Measurements from ENCODE around the gene TXNDC2. TPM values are rescaled to one million over a fixed set of nuclear protein-coding genes. Genes with fewer than 3 reads are reported as not detected.

The TXNDC2 gene
- total and polyA plus RNA-seq, 9 of the 15 experiments (the other 6 are each of a cell fraction or from before 2014, with no cell fraction given) = 1.2 to 4.9 (median 2.3) TPM

DNA sequence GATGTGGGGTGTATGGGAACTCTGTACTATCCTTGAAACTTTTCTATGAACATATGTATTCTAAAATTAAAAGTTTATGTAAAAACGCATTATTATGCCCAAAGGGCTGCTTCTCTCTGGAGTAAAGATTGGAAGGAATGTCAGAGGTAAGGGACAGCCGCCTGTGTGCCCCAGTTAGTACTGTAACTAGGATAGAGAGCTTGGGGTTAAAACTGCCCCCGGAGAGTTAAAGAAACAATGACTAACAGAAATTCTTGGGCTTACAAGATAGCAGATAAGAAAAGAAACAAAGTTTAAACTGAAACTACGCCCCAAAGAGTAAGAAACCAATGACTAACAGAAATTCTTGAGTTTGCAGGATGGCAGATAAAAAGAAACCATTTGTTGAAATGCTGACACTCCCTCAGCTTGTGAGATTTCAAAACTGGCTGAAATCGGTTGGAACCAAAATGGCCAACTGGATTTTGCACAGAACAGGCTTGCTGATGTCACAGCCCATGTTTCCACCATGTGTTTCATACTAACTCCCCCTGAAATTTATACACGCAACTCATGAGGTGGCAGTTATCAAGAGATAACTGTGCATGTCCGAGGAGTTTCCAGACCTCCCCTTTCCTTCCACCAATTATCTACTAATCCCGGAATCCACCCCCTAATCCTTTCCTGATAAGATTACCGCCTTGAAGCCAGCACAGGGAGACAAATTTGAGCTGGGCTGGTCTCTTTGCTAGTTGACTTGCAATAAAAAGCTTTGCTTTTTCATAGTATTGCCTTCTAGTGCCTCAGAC, 8.7 kb upstream of the TXNDC2 start (continued):
- TF ChIP-seq SPI1 (IDR thresholded peaks at IDR 0.05; ENCODE audit: borderline replicate concordance, low read depth, low read length) (no peak), RBM14 (IDR thresholded peaks at IDR 0.05; ENCODE audit: borderline replicate concordance, insufficient read depth, low read depth, low read length) (no peak), KLF10 (CRISPR knock-in tag; IDR thresholded peaks at IDR 0.05) (no peak), XRCC4 (IDR thresholded peaks at IDR 0.05; ENCODE audit: extremely low read depth, insufficient read depth, insufficient read length) (no peak), PRMT5 (CRISPR knock-in tag; IDR thresholded peaks at IDR 0.05) (no peak), CREBBP (IDR thresholded peaks at IDR 0.05; ENCODE audit: low read depth, low read length) (no peak), ZNF507 (tag; conservative IDR thresholded peaks at IDR 0.05) (no peak), ZNF644 (tag; IDR thresholded peaks at IDR 0.05; ENCODE audit: low read depth) (peak; percentile 65; the same call in 1 of the 2 replicates), TRIM28 (IDR thresholded peaks at IDR 0.05) (peak; percentile 86), THRAP3 (IDR thresholded peaks at IDR 0.05; ENCODE audit: borderline replicate concordance) (no peak), YY1 (IDR thresholded peaks at IDR 0.05; ENCODE audit: borderline replicate concordance in 1 of 3, control insufficient read depth in 1 of 3, extremely low read depth in 1 of 3, insufficient read depth in 3 of 3, insufficient read length in 1 of 3, insufficient replicate concordance in 2 of 3, low read depth in 1 of 3, low read length in 2 of 3) (peak; percentile 49 to 94 (median 63)), FOS (IDR thresholded peaks at IDR 0.05; ENCODE audit: extremely low read depth, insufficient read length) (peak; percentile 17), FOXK1 (CRISPR knock-in tag; IDR thresholded peaks at IDR 0.05; ENCODE audit: borderline replicate concordance) (no peak), FOXA1 (IDR thresholded peaks at IDR 0.05; ENCODE audit: borderline replicate concordance) (no peak), ZNF551 (CRISPR knock-in tag; IDR thresholded peaks at IDR 0.05) (no peak), SIRT6 (IDR thresholded peaks at IDR 0.05; ENCODE audit: low read depth, low read length) (no peak), ZNF347 (CRISPR knock-in tag; IDR thresholded peaks at IDR 0.05; ENCODE audit: low read depth) (no peak), POLR2AphosphoS5 (IDR thresholded peaks at IDR 0.05; ENCODE audit: control insufficient read depth, insufficient read depth, low read depth, low read length) (peak; percentile 87), TEAD1 (CRISPR knock-in tag; IDR thresholded peaks at IDR 0.05) (peak; percentile 93 to 98)
- TF ChIP-seq, protein P1, sequence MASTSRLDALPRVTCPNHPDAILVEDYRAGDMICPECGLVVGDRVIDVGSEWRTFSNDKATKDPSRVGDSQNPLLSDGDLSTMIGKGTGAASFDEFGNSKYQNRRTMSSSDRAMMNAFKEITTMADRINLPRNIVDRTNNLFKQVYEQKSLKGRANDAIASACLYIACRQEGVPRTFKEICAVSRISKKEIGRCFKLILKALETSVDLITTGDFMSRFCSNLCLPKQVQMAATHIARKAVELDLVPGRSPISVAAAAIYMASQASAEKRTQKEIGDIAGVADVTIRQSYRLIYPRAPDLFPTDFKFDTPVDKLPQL (IDR thresholded peaks at IDR 0.05; ENCODE audit: extremely low read depth, insufficient read length) = no peak
- TF ChIP-seq, protein P2, sequence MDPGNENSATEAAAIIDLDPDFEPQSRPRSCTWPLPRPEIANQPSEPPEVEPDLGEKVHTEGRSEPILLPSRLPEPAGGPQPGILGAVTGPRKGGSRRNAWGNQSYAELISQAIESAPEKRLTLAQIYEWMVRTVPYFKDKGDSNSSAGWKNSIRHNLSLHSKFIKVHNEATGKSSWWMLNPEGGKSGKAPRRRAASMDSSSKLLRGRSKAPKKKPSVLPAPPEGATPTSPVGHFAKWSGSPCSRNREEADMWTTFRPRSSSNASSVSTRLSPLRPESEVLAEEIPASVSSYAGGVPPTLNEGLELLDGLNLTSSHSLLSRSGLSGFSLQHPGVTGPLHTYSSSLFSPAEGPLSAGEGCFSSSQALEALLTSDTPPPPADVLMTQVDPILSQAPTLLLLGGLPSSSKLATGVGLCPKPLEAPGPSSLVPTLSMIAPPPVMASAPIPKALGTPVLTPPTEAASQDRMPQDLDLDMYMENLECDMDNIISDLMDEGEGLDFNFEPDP (CRISPR knock-in tag; IDR thresholded peaks at IDR 0.05) = no peak
- TF ChIP-seq, protein P3, sequence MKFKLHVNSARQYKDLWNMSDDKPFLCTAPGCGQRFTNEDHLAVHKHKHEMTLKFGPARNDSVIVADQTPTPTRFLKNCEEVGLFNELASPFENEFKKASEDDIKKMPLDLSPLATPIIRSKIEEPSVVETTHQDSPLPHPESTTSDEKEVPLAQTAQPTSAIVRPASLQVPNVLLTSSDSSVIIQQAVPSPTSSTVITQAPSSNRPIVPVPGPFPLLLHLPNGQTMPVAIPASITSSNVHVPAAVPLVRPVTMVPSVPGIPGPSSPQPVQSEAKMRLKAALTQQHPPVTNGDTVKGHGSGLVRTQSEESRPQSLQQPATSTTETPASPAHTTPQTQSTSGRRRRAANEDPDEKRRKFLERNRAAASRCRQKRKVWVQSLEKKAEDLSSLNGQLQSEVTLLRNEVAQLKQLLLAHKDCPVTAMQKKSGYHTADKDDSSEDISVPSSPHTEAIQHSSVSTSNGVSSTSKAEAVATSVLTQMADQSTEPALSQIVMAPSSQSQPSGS (CRISPR knock-in tag; IDR thresholded peaks at IDR 0.05) = no peak
- TF ChIP-seq, protein P4, sequence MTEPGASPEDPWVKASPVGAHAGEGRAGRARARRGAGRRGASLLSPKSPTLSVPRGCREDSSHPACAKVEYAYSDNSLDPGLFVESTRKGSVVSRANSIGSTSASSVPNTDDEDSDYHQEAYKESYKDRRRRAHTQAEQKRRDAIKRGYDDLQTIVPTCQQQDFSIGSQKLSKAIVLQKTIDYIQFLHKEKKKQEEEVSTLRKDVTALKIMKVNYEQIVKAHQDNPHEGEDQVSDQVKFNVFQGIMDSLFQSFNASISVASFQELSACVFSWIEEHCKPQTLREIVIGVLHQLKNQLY (CRISPR knock-in tag; conservative IDR thresholded peaks at IDR 0.05) = no peak

Measured in K562 (cell line).